ENCODE data around the gene CARD6. TPM values are rescaled to one million over a fixed set of nuclear protein-coding genes. Genes with fewer than 3 reads are reported as not detected.

CARD6 gene
- total and polyA plus RNA-seq, 9 of the 15 experiments (the other 6 are each of a cell fraction or from before 2014, with no cell fraction given), result 3.5 to 8.3 (median 5.9) TPM

- peak; percentile 68; the same call in 1 of the 2 replicates for TF ChIP-seq CREM (IDR thresholded peaks at IDR 0.05; ENCODE audit: low read depth)
- 0 out of 2 replicates have a peak, but pooled peaks have one; percentile 37 for TF ChIP-seq SP1 (CRISPR knock-in tag; IDR thresholded peaks at IDR 0.05)
- peak; percentile 37; the same call in 1 of the 2 replicates for TF ChIP-seq NFRKB (IDR thresholded peaks at IDR 0.05; ENCODE audit: low read depth)
- TF ChIP-seq ZNF384 (IDR thresholded peaks at IDR 0.05; ENCODE audit: low read depth, low read length), result peak; percentile 90
- no peak for TF ChIP-seq ZNF354B (CRISPR knock-in tag; IDR thresholded peaks at IDR 0.05)
- no peak for TF ChIP-seq NR4A1 (CRISPR knock-in tag; IDR thresholded peaks at IDR 0.05)
- TF ChIP-seq NR4A1 (tag; IDR thresholded peaks at IDR 0.05), result no peak; the same call in 1 of the 2 replicates
- TF ChIP-seq ELK1 (CRISPR knock-in tag; IDR thresholded peaks at IDR 0.05), result no peak
- TF ChIP-seq NRF1 (conservative IDR thresholded peaks at IDR 0.05 in 1 of 2, IDR thresholded peaks at IDR 0.05 in 1 of 2), result peak in 1 of 2 experiments; percentile 28; a peak in 1 of 4 replicates
- TF ChIP-seq ZNF561 (CRISPR knock-in tag; conservative IDR thresholded peaks at IDR 0.05), result no peak
- TF ChIP-seq CCNT2 (IDR thresholded peaks at IDR 0.05; ENCODE audit: borderline replicate concordance, extremely low read depth, insufficient read length, low read depth, low read length), result peak; percentile 77
- TF ChIP-seq, protein P1, sequence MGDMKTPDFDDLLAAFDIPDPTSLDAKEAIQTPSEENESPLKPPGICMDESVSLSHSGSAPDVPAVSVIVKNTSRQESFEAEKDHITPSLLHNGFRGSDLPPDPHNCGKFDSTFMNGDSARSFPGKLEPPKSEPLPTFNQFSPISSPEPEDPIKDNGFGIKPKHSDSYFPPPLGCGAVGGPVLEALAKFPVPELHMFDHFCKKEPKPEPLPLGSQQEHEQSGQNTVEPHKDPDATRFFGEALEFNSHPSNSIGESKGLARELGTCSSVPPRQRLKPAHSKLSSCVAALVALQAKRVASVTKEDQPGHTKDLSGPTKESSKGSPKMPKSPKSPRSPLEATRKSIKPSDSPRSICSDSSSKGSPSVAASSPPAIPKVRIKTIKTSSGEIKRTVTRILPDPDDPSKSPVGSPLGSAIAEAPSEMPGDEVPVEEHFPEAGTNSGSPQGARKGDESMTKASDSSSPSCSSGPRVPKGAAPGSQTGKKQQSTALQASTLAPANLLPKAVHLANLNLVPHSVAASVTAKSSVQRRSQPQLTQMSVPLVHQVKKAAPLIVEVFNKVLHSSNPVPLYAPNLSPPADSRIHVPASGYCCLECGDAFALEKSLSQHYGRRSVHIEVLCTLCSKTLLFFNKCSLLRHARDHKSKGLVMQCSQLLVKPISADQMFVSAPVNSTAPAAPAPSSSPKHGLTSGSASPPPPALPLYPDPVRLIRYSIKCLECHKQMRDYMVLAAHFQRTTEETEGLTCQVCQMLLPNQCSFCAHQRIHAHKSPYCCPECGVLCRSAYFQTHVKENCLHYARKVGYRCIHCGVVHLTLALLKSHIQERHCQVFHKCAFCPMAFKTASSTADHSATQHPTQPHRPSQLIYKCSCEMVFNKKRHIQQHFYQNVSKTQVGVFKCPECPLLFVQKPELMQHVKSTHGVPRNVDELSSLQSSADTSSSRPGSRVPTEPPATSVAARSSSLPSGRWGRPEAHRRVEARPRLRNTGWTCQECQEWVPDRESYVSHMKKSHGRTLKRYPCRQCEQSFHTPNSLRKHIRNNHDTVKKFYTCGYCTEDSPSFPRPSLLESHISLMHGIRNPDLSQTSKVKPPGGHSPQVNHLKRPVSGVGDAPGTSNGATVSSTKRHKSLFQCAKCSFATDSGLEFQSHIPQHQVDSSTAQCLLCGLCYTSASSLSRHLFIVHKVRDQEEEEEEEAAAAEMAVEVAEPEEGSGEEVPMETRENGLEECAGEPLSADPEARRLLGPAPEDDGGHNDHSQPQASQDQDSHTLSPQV (IDR thresholded peaks at IDR 0.05), result peak; percentile 84
- peak; percentile 93 for TF ChIP-seq TEAD4 (IDR thresholded peaks at IDR 0.05; ENCODE audit: low read length)
- no peak for TF ChIP-seq TEAD4 (CRISPR knock-in tag; IDR thresholded peaks at IDR 0.05; ENCODE audit: borderline replicate concordance)
- TF ChIP-seq GABPB1 (CRISPR knock-in tag; IDR thresholded peaks at IDR 0.05), result 0 out of 2 replicates have a peak, but pooled peaks have one; percentile 22
- TF ChIP-seq MXI1 (IDR thresholded peaks at IDR 0.05; ENCODE audit: low read depth, low read length), result 0 out of 2 replicates have a peak, but pooled peaks have one; percentile 37
- TF ChIP-seq, protein P2, sequence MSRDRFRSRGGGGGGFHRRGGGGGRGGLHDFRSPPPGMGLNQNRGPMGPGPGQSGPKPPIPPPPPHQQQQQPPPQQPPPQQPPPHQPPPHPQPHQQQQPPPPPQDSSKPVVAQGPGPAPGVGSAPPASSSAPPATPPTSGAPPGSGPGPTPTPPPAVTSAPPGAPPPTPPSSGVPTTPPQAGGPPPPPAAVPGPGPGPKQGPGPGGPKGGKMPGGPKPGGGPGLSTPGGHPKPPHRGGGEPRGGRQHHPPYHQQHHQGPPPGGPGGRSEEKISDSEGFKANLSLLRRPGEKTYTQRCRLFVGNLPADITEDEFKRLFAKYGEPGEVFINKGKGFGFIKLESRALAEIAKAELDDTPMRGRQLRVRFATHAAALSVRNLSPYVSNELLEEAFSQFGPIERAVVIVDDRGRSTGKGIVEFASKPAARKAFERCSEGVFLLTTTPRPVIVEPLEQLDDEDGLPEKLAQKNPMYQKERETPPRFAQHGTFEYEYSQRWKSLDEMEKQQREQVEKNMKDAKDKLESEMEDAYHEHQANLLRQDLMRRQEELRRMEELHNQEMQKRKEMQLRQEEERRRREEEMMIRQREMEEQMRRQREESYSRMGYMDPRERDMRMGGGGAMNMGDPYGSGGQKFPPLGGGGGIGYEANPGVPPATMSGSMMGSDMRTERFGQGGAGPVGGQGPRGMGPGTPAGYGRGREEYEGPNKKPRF (IDR thresholded peaks at IDR 0.05; ENCODE audit: low read depth, low read length), result no peak
- TF ChIP-seq, protein P3, sequence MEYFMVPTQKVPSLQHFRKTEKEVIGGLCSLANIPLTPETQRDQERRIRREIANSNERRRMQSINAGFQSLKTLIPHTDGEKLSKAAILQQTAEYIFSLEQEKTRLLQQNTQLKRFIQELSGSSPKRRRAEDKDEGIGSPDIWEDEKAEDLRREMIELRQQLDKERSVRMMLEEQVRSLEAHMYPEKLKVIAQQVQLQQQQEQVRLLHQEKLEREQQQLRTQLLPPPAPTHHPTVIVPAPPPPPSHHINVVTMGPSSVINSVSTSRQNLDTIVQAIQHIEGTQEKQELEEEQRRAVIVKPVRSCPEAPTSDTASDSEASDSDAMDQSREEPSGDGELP (CRISPR knock-in tag; IDR thresholded peaks at IDR 0.05; ENCODE audit: borderline replicate concordance), result no peak; the same call in 1 of the 2 replicates
Measured at GRCh38 chr5:40801771-40802562, 39.2 kb upstream of the CARD6 start (continued).
